Endothelial cell of umbilical vein (primary cell): ENCODE results near the gene ATP8A2. TPM values are rescaled to one million over a fixed set of nuclear protein-coding genes. Genes with fewer than 3 reads are reported as not detected.

Experiments used
- BruUV-seq: library from RNA; stranded (reverse); fragments of 400-500 nt; replicated peaks from 2 replicates; lab custom pipeline; 2021; lab: Mats Ljungman, UMichigan
- CTCF ChIA-PET: fragments of 300-600, 350-600 bp; sonication (Branson Sonifier 250); formaldehyde crosslinking; loops from one replicate; lab custom pipeline; 2021; ENCODE audit warnings: antibody characterized with exemption, inconsistent platforms; lab: Charles Lee
- POLR2A ChIA-PET: fragments of 300-600, 350-600 bp; sonication (Branson Sonifier 250); formaldehyde crosslinking; loops from one replicate; lab custom pipeline; 2021; ENCODE audit warnings: antibody characterized with exemption, inconsistent platforms; lab: Charles Lee
- DNase-seq: peaks from one replicate; pipeline ENCODE4 v3.0.0-alpha.2; 2011; ENCODE audit warnings: low read depth, low spot score
- FAIRE-seq: peaks from 2 replicates; lab custom pipeline; 2011; peaks lifted over from hg19 to GRCh38; lab: Jason Lieb, UNC
- H2AFZ ChIP-seq: 2 replicates; pipeline ENCODE4 v1.6.0; 2012; ENCODE audit warnings: low read depth, low read length, control low read depth, inconsistent platforms
- H3K27ac ChIP-seq: 2 replicates; pipeline ENCODE4 v1.5.1; 2011; ENCODE audit warnings: low read depth, mild to moderate bottlenecking, control low read depth, low read length, moderate library complexity; ENCODE audit not compliant: insufficient read depth
- H3K27me3 ChIP-seq, 2 experiments: 2 replicates each; pipeline versions ENCODE4 v1.6.0 to v1.6.1; 2011; ENCODE audit warnings: low read length in 2 of 2, mixed read lengths in 1 of 2; ENCODE audit not compliant: control insufficient read depth in 2 of 2, insufficient read depth in 2 of 2
- H3K36me3 ChIP-seq, 2 experiments: 2 replicates in 1 of 2; 3 replicates in 1 of 2; pipeline ENCODE4 v1.5.1; 2011; ENCODE audit warnings: low read length in 2 of 2, mild to moderate bottlenecking in 1 of 2, moderate library complexity in 1 of 2; ENCODE audit not compliant: control insufficient read depth in 2 of 2, insufficient read depth in 2 of 2; ENCODE audit errors: extremely low read depth in 1 of 2
- H3K4me1 ChIP-seq: 3 replicates; pipeline ENCODE4 v1.5.1; 2011; ENCODE audit warnings: mild to moderate bottlenecking, low read length; ENCODE audit not compliant: control insufficient read depth, insufficient read depth; ENCODE audit errors: extremely low read depth
- H3K4me2 ChIP-seq: 2 replicates; pipeline ENCODE4 v1.6.1; 2011; ENCODE audit warnings: low read length, control low read depth, mixed read lengths; ENCODE audit not compliant: insufficient read depth
- H3K4me3 ChIP-seq, 3 experiments: fragments of 200-600 bp in 1 of 3; sonication (generic), shearing (Covaris generic) in 1 of 3; replicated peaks in 1 of 3; 2 replicates each; pipeline ENCODE4 v1.5.1; 2011 to 2016; ENCODE audit warnings: control low read depth in 3 of 3, low read length in 3 of 3, mild to moderate bottlenecking in 2 of 3, inconsistent platforms in 1 of 3, low read depth in 1 of 3, moderate library complexity in 1 of 3; ENCODE audit not compliant: insufficient read depth in 1 of 3
- H3K79me2 ChIP-seq: 2 replicates; pipeline ENCODE4 v1.6.0; 2012; ENCODE audit warnings: low read length, inconsistent platforms; ENCODE audit not compliant: control insufficient read depth, insufficient read depth
- H3K9ac ChIP-seq: replicated peaks from 2 replicates; pipeline ENCODE3; 2011; ENCODE audit warnings: low read length, control low read depth; ENCODE audit not compliant: insufficient read depth; ENCODE audit errors: extremely low read depth
- H3K9me1 ChIP-seq: replicated peaks from 3 replicates; pipeline ENCODE4 v1.6.0; 2011; ENCODE audit warnings: mild to moderate bottlenecking, low read length; ENCODE audit not compliant: control insufficient read depth, insufficient read depth; ENCODE audit errors: extremely low read depth
- H3K9me3 ChIP-seq: replicated peaks from 2 replicates; pipeline ENCODE4 v1.5.1; 2012; ENCODE audit warnings: low read length, inconsistent platforms; ENCODE audit not compliant: control insufficient read depth, insufficient read depth
- H4K20me1 ChIP-seq: replicated peaks from 2 replicates; pipeline ENCODE3; 2011; ENCODE audit warnings: mild to moderate bottlenecking, low read length; ENCODE audit not compliant: control insufficient read depth, insufficient read depth; ENCODE audit errors: extremely low read depth
- EZH2 ChIP-seq: IDR thresholded peaks from 2 replicates; pipeline ENCODE4 v1.6.1; 2012; ENCODE audit warnings: borderline replicate concordance, low read depth, mild to moderate bottlenecking, moderate library complexity, low read length, inconsistent platforms; ENCODE audit not compliant: severe bottlenecking
- FOS ChIP-seq: IDR thresholded peaks from 2 replicates; pipeline ENCODE4 v1.6.1; 2011; ENCODE audit warnings: mild to moderate bottlenecking, low read length, moderate library complexity, borderline replicate concordance; ENCODE audit not compliant: insufficient read depth
- GATA2 ChIP-seq: IDR thresholded peaks from 2 replicates; pipeline ENCODE4 v1.7.0; 2011; ENCODE audit warnings: low read depth, mild to moderate bottlenecking, moderate library complexity, mixed read lengths, low read length; ENCODE audit not compliant: insufficient read length, insufficient read depth
- JUN ChIP-seq: IDR thresholded peaks from 2 replicates; pipeline ENCODE4 v1.6.1; 2011; ENCODE audit warnings: borderline replicate concordance, low read depth; ENCODE audit not compliant: insufficient read length, insufficient read depth
- MYC ChIP-seq: IDR thresholded peaks from one replicate; pipeline ENCODE4 v1.6.1; 2011; ENCODE audit warnings: mild to moderate bottlenecking, low read depth, low read length
- POLR2A ChIP-seq: IDR thresholded peaks from 2 replicates; pipeline ENCODE4 v1.6.1; 2012; ENCODE audit warnings: low read depth, mild to moderate bottlenecking, control low read depth, low read length
- POLR2AphosphoS5 ChIP-seq: IDR thresholded peaks from 2 replicates; pipeline ENCODE4 v1.6.1; 2012; ENCODE audit warnings: low read depth, mild to moderate bottlenecking, control low read depth, low read length, moderate library complexity; ENCODE audit not compliant: insufficient read depth
- dilution Hi-C: fragments of 300-500 bp; cut with MboI; formaldehyde crosslinking; loops from one replicate; pipeline ENCODE4 v1.15.0; 2019; ENCODE audit warnings: low sequenced_read_pairs; ENCODE audit not compliant: extremely low pct_ligation_motif_present
- intact Hi-C: fragments of 100-400 bp; cut with micrococcal nuclease; formaldehyde crosslinking; loops from one replicate; pipeline ENCODE4 v1.10.0; 2022
- polyA plus RNA-seq, 4 experiments: library from polyadenylated mRNA; depleted of rRNA in 3 of 4; stranded (reverse) in 3 of 4; unstranded in 1 of 4; fragments of >200 nt; gene quantifications; 2 replicates each; pipeline versions ENCODE4 v1.2.1 to v1.2.3, GENCODE V29; 2011 to 2012; ENCODE audit warnings: missing spikeins in 1 of 4
- total RNA-seq: library from RNA; stranded (reverse); gene quantifications from 2 replicates; pipeline ENCODE4 v1.2.3, GENCODE V29; 2021
- TF ChIP-seq, protein P1 (sequence below): IDR thresholded peaks from 2 replicates; pipeline ENCODE4 v1.6.1; 2011; ENCODE audit not compliant: insufficient read depth, insufficient read length
- TF ChIP-seq, protein P2 (sequence below), 2 donors: IDR thresholded peaks; 1 replicate in 1 of 2; 2 replicates in 1 of 2; pipeline ENCODE4 v1.5.1; 2011; ENCODE audit warnings: low read length in 2 of 2, mild to moderate bottlenecking in 2 of 2, moderate library complexity in 2 of 2, control low read depth in 1 of 2, inconsistent platforms in 1 of 2, low read depth in 1 of 2; ENCODE audit not compliant: insufficient read depth in 1 of 2; ENCODE audit errors: extremely low read depth in 1 of 2

ATP8A2 gene
- total and polyA plus RNA-seq, 2 donors (not counting 3 experiments of a cell fraction or from before 2014, with no cell fraction given): 0.11 to 0.49 TPM

DNA sequence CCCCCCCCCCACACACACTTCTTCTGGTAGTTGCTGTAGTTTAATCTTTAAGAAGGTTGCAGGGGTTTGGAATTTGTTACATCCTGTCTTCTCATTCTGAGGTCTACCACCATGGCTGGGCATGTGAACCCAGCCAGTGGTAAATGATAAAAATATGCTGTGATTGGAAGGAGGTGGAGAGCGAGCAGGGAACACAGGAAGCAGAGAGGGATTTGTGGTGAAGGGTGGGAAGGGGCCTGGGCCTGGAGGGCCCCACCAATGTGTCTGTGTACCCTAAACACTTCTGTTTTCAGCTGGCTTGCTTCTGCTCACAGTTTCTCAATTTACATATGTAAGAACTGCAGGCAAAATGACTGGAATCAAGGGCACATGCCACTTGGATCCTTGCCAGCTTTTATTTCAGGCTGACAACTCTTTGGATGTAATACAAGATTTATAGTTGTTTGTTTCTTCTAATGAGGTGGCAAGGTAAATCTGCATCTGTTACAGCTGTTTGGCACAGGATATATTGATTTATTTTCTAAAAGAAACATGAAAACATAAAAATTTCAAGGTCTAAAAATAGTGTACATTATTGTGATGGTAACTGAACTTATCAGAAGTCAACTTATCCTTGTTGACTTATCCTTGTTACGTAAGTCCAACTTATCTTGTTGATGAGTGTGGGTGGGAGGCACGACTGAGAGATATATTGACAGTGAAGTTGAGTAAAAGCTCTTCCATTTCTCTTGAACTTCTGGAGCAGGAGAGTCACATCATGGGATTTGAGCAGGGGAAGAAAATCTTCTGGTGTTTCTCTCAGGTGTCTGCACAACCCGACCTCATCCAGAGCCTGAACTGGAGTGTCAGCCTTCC, 366.8 kb downstream of the ATP8A2 start:
- peak; percentile 11 for DNase-seq
- BruUV-seq: no TSS peak
- Histone ChIP-seq H3K9ac (no peak overlapping the region), H4K20me1 (no peaks in the 10 kb centered on the region), H3K4me3 (no peak overlapping the region), H3K36me3 (no peaks in the 10 kb centered on the region), H3K9me3 (no peaks in the 10 kb centered on the region), H3K79me2 (no peaks in the 10 kb centered on the region), H3K27me3 (no peaks in the 10 kb centered on the region), H3K27ac (no peak overlapping the region), H3K4me1 (no peaks in the 10 kb centered on the region), H3K9me1 (no peaks in the 10 kb centered on the region), H3K4me2 (no peak overlapping the region), H2AFZ (no peak overlapping the region)
- dilution Hi-C loops (no loop called here), intact Hi-C loops (no loop called here)
- POLR2A ChIA-PET: no interaction called here
- no peak for TF ChIP-seq GATA2
- TF ChIP-seq POLR2A: no peak
- no peak for TF ChIP-seq FOS
- TF ChIP-seq JUN: no peak
- TF ChIP-seq, protein P1, sequence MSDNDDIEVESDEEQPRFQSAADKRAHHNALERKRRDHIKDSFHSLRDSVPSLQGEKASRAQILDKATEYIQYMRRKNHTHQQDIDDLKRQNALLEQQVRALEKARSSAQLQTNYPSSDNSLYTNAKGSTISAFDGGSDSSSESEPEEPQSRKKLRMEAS: no peak
- no peak for TF ChIP-seq MYC
- TF ChIP-seq POLR2AphosphoS5: no peak
- TF ChIP-seq, protein P2, sequence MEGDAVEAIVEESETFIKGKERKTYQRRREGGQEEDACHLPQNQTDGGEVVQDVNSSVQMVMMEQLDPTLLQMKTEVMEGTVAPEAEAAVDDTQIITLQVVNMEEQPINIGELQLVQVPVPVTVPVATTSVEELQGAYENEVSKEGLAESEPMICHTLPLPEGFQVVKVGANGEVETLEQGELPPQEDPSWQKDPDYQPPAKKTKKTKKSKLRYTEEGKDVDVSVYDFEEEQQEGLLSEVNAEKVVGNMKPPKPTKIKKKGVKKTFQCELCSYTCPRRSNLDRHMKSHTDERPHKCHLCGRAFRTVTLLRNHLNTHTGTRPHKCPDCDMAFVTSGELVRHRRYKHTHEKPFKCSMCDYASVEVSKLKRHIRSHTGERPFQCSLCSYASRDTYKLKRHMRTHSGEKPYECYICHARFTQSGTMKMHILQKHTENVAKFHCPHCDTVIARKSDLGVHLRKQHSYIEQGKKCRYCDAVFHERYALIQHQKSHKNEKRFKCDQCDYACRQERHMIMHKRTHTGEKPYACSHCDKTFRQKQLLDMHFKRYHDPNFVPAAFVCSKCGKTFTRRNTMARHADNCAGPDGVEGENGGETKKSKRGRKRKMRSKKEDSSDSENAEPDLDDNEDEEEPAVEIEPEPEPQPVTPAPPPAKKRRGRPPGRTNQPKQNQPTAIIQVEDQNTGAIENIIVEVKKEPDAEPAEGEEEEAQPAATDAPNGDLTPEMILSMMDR (IDR thresholded peaks at IDR 0.05; ENCODE audit: extremely low read depth in 1 of 2, insufficient read depth in 1 of 2, low read depth in 1 of 2, low read length in 2 of 2): no peak
- no peak for TF ChIP-seq EZH2
- FAIRE-seq: no peak
- CTCF ChIA-PET: no interaction called here
